Thoracic aorta endothelial cell (primary cell): ENCODE data around the gene ANKRD6. TPM values are rescaled to one million over a fixed set of nuclear protein-coding genes. Genes with fewer than 3 reads are reported as not detected.

ENCODE experiments used
- small RNA-seq: library from RNA; depleted of rRNA; stranded (forward); fragments of <200 nt; gene quantifications from one replicate; pipeline ENCODE3, GENCODE V24; 2012
- total RNA-seq: library from RNA; depleted of rRNA; stranded (reverse); fragments of >200 nt; gene quantifications from 2 replicates; pipeline ENCODE4 v1.2.3, GENCODE V29; 2012

ANKRD6 gene
- total RNA-seq = 4.8 and 9.1 TPM in 2 replicates

DNA sequence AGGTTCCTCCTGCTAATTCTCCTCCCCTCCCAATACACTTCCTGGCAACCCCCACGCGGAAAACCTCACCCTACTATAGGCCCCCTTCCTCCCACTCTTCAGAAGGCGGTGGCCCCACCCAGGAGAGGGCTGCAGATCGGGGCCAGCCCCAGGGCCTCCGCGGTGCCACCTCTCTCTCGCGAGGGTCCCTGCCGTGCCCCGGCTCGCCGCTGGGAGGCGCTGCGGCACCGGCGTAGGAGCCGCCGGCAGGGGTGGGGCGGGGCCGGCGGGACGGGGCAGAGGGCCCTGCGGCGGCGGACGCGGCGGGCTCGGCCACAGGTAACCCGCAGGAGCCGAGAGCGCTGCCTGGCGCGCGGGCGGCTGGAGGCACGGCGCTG lies at the start of gene ANKRD6:
Gene ANKRD6 (plus strand): TSS at position 278 of the 377 bp plus-strand sequence. CDS start 133,825 bp downstream, outside the sequence.

GRCh38 chr6:89412071-89413005 lies 20.6 kb upstream of the ANKRD6 start, which contains the start of gene RRAGD:
Gene RRAGD, minus strand, starts transcription at chr6:89412273. Its CDS starts 280 bp downstream, at chr6:89411993.

GRCh38 chr6:89638320-89639195 lies 205.6 kb downstream of the ANKRD6 start, which contains the start of gene LYRM2:
Gene LYRM2, minus strand, starts transcription at chr6:89638747. Its CDS starts 31 bp downstream, at chr6:89638716.

Small RNA genes lying within 50 kb of the gene (small RNA-seq; reads per million reads assigned to genes)
- not detected for gene RN7SL11P

Other genes starting within 250 kb of the ANKRD6 start
- gene GABRR1, start 215.8 kb upstream of the ANKRD6 start, total RNA-seq = not detected in 2 replicates
- 0.27 and 0.86 TPM in 2 replicates for gene GABRR2, start 117.9 kb upstream of the ANKRD6 start, total RNA-seq
- gene UBE2J1, start 80.4 kb upstream of the ANKRD6 start, total RNA-seq = 97.1 and 114 TPM in 2 replicates
- 0.27 and 1.1 TPM in 2 replicates for gene RRAGD, start 20.9 kb upstream of the ANKRD6 start, total RNA-seq
- 18.8 and 28.1 TPM in 2 replicates for gene LYRM2, start 205.6 kb downstream of the ANKRD6 start, total RNA-seq